GM18519 (cell line): ENCODE measurements around the gene PUM2.
"Not testable (repeated sequence)": the region's sequence is repeated elsewhere in the genome, so short reads cannot be mapped to it uniquely, and the experiment has no call there.

Experiments used
- ATAC-seq: cut with Tn5 transposase; IDR thresholded peaks from one replicate; pipeline ENCODE4 v1.9.1; 2021; ENCODE audit warnings: mild to moderate bottlenecking, moderate library complexity; ENCODE audit not compliant: unreplicated experiment, low FRiP score

Gene PUM2

DNA sequence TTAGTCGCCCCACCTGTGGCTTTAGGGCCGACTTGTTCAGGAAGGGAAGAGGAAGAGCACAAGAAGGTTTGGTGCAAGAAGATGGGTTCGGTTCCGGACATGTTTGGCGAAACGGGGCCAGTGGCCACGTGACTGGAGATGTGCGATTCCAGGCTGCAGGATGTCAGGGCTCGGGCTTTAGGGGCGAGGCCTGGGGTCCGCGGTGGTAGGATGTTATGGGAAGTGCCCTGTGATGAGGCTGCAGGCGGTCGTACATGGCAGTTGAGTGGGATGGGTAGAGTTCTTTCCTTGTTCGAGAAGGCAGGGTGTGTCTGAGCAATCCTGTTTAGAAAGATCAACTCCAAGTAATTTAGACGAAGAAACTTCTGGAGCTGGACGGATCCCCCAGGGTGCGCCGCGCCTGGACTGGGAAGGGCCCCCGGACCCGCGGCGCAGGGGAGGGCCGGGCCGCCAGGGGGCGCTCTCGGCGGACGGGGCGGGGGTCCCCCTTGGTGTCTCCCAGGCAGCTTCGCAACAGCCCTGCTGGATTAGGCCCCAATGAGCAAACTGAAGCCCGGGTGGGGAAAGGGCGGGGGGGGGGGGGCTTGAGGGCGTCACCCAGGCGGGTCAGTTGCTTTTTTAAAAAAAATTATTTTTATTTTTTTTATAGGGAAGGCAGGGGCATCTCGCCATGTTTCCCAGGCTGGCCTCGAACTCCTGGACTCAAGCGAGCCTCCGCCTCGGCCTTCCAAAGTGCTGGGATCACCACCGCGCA is 108.5 kb downstream of the PUM2 start:
- no peak for ATAC-seq

DNA sequence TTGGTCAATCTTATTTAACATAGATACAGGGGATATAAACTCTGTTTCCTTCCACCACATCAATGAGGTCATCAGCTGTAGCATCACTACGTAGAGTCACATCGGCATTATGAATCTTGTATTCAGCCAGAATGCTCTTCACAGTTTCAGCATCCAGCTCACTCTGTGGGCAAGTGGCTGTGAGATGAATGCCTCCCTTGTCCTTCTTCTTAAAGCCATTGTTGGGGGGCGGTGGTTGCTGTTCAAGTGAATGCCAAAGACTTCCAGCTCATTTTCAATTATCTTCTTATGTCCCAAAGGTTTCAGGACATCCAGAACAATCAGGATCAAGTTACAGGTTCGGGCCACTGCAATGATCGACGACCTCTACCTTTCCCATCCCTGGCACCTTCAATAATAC is 110.4 kb downstream of the PUM2 start:
- ATAC-seq = not testable (repeated sequence)

DNA sequence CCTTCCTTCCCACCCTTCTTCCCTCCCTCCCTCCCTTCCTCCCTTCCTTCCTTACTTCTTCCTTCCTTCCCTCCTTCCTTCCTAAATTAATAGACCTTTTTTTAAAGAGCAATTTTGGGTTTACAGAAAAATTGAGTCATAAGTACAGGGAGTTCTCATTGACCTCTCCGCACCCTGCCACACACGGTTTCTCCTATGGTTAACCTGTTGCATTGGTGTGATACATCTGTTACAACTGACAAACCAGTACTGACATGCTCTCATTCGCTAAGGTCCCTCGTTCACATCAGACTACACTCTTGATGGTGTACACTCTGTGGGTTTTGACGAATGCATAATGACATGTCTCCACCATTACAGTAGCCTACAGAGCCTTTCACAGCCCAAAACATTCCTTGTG is 114.1 kb downstream of the PUM2 start:
- no peak for ATAC-seq

DNA sequence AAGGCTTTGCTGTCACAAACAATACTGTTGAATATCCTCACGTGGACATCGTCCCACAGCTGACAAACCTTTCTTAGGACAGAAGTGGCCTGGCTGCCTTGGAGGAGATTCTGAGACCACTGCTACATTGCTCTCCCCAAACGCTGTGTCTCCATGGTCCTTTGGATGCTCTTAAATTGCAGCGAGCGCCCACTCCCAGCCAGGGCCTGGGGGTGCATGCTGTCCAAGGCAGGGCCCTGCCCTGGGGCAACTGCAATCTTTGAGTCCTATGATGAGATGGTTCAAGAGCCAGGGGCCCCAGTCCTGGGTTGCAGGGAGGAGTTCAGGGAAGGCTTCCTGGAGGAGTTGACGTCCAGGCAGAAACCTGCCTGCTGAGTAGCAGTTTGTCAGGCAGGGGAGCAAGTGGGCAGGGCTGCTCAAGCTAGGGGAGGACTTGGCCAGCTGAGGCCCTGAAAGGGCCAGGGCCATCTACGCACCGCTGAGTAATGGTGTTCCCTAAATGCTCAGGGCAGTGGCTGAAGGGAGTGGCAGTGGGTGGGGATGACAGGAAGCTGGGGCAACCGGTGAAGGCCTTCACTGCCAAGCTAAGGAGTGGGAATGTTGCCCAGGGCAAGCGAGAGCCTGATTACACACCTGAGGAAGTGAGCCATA is 114.9 kb downstream of the PUM2 start:
- no peak for ATAC-seq

DNA sequence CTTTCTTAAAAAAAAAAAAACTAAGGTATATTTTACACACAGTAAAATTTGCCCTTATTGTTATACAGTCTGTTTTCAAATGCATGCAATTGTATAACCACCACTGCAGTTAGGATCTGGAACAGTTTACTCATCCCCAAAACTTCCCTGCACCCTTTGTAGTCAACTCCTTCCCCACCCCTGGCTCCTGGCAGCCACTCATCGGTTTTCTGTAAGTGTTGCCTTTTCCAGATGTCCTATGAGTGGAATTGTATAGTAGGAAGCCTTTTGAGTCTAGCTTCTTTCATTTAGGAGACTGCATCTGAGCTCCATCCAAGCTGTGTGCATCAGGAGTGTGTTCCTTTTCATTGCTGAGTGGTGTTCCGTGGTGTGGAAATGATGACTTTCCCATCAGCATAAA is 116.0 kb downstream of the PUM2 start:
- not testable (repeated sequence) for ATAC-seq

DNA sequence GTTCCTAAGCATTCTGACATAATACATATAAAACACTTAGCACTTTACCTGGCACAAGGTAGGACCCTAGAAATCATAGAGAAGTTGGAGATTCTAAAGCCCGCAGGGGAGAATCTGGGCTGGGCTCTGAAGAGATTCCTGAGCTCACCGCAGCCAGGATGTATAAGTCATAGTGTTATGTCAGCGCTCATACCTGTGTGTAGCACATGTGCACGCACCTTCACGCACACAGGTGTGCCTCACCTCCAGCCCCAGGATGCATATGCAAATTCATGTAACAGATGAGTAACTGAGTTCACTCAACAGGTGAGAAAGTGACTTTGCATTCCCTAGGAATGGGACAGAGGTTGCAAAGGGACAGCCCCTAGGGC is 117.8 kb downstream of the PUM2 start:
- ATAC-seq = no peak

DNA sequence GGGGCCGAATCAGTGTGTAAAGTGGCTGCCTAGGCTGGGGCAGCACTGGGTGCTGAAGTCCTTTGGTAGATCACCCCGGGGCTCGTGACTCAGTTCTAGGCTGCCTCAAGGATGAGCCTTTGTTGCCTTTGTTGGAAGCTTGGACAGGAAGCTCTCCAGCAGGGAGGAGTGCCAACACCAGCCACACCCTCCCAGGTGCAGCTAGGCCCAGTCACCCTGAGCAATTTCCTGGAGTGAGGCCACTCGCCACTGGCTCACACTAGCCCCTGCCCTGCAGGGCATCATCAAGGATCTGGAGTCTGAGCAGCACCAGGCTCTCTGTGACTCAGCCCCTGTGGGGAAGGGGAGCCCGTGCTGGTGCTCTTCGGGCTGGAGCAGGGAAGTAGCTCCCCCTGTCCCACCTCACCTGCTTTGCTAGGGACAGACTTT is 119.0 kb downstream of the PUM2 start:
- ATAC-seq = no peak

DNA sequence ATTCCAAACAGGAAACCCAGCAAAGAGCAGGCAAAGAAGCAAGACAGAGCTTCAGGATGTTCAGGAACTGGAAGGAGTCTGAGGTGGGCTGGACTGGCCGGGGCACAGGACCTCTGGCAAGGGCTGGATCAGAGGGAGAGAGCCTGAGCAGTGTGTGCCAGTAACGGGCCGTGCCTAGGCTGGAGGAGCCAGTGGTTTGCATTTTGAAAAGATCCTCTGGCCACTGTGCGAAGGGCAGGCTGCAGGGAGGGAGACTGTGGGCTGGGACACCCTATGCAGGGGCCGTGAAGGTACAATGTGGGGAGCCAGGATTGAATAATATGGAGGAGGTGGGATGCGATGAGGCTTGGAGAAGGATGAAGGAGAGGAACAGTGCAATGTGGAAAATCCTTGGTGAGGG is 119.5 kb downstream of the PUM2 start:
- no peak for ATAC-seq

DNA sequence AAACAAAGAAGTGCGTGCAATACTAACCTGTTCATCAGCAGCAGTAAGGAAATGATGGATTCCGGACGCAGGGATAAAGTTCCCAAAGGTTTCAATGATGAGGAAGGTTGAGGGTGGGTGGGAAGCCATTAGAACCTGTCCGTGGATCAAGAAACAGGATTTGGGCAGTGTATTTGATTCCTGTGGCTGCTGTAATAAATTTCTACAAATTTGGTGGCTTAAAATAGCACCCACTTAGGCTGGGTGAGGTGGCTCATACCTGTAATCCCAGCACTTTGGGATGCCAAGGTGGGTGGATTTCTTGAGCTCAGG is 120.6 kb downstream of the PUM2 start:
- no peak for ATAC-seq

DNA sequence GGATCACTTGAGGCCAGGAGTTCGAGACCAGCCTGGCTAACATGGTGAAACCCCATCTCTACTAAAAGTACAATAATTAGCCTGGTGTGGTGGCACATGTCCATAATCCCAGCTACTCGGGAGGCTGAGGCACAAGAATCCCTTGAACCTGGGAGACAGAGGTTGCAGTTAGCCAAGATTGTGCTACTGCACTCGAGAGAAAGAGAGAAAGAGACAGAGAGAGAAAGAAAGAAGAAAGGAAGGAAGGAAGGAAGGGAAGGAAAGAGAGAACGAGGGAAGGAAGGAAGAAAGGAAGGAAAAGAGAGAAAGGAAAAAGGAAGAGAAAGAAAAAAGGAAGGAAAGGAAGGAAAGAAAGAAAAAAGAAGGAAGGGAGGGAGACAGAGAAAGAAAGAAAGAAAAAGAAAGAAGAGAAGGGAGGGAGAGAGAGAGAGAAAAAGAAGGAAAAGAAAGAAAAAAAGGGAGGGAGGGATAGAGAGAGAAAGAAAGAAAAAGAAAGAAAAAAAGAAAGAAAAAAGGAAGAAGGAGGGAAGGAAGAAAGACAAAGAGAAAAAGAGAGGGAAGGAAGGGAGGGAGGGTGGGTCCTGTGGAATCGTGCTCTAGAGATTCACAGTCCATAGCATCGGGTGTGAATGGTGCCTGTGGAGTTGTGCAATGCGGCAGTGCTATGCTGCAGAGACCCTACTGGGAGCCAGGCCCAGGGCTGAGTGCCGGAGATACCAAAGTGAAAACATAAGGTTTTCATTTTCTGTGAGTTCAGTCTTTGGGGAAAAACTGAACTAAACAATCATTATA is 121.1 kb downstream of the PUM2 start:
- no peak for ATAC-seq

DNA sequence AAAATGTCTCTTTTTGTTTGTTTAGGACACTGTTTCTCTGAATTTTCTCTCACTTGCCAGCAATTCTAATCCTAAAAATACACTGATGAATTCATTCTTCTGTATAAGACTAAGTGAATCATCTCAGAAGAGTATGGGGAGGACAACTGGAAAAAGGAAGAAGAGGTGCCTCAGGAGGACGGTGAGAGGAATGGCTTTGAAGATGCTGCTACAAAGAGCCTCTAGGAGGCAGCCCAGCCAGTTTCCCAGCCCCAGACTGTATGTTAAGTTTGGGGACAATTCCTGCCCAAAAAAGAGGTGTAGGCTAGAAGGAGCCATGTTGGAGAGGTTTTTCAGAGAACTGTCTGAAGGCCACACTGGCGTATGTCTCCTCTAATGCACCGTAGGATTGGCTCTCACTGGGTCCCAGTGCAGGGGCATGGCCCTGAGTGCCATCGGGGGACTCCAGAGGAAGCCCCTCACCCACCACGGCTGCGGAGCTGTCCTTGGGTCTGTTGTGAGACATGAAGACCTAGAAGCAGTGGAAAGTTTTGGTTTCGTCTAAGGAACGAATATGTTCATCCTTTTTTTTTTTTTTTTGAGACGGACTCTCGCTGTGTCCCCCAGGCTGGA is 122.6 kb downstream of the PUM2 start:
- ATAC-seq = no peak

DNA sequence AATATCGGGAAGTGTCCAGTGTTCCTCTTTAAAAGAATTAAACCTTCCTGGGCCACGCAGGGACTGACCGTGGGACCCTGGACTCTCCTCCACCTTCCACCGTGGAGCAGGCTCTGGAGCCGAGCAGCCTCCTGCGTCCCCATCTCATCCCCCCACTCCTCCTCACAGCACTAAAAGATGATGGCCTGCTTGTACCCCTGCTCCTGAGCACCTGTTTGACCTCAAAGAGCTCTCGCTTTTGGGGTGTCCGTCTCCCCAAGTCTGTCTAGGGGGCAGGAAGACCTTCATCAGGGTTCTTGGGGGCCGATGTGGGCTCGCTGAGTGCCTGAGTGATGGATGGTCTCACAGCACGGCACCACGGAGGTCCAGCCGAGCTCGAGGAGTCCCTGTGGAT is 124.5 kb downstream of the PUM2 start:
- no peak for ATAC-seq

DNA sequence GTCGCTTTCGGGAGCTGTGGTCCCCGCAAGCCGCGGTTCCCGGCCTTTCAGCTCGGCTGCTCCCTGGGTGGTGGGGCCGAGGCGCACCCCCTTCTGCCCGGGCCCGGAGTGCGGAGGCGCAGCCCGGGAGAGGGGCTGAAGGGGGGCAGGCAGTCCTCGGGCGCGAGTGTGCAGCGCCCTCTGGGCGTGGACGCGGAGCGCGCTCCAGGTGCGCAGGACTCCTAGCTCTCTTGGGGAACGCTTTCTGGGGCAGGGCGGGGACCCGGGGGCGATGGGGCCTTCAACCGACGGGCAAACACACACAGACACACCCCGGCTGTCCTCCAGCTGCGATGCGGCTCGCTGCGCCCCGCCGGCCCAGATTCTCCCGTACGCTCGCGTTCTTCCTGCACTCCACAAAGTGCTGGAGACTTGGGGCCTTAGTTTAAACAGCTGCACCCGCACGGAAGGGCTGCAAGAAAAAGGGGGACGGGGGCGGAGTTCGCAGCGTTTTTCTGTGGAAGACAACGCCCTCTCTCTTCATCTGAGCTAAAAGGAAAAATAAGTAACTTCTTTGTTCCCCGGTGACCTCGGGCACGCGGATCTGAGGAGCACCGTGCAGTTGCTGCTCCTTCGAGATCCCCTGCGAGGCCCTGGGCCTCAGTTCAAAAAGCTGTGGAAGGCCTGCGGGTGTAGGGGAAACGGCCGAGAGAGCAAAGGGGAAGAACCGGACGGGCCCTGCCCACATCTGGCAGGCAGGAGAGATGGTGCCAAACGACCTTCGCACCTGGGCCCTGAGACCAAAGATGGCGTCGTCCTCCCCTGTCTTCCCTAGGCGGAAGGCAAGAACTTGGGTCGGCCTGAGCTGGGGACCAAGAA is 125.1 kb downstream of the PUM2 start:
- ATAC-seq = no peak

DNA sequence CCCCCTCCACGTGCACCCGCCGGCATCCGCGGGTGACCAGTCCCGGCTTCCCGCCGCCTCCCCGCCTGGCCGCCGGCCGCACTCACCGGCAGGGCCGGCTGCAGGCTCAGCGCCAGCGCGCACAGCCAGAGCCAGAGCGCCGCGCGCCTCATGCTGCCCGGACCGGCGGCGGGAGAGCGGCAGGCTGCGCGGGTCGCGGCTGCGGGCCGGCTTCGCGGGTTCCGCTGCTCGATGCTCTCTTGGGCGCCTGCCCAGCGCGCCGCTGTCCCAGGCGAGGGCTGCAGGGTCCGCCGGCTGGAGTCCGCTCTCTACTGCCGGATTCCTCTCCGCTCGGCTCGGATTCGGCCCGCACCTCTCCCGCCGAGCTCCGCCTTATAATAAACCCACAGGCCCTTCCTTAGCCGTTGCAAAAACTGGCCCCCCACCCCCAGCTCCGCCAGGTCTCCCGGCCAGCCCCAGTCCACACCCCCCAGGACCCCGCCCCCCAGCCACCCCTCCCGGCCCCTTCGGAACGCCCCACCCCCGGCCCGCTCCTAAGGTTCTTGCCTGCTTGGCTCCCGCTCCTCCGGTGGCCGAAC is 125.8 kb downstream of the PUM2 start, which contains the start of gene SDC1:
SDC1 (minus strand) TSS at position 415 of the 578 bp plus-strand sequence; CDS start at position 152, 263 bp downstream.
- no peak for ATAC-seq

DNA sequence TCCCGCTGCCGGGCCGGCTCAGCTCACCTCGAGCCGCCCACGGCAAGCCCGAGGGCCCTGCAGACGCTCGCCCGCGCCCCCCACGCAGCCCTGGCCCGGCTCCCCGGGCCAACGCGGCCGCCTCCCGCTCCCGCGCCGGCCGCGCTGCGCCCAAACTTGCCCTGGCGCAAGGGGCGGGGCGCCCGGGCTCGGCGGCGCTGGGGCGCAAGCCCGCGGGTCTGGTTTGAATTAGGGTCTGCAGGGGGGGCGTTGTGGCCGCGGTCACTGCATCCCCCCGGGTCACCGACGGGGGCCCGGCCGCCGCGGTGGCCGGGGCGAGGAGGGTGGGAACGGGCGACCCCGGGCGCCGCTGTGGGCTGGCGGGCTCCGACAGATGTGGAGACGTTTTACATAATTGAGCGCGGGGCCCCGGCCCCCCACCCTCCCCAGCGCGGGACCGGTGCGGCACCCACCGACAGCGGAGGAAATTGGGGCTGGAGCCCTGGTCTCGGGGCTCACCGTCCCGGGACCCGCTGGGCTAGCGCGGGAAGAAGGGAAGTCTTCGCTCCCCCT is 126.4 kb downstream of the PUM2 start:
- ATAC-seq = no peak

DNA sequence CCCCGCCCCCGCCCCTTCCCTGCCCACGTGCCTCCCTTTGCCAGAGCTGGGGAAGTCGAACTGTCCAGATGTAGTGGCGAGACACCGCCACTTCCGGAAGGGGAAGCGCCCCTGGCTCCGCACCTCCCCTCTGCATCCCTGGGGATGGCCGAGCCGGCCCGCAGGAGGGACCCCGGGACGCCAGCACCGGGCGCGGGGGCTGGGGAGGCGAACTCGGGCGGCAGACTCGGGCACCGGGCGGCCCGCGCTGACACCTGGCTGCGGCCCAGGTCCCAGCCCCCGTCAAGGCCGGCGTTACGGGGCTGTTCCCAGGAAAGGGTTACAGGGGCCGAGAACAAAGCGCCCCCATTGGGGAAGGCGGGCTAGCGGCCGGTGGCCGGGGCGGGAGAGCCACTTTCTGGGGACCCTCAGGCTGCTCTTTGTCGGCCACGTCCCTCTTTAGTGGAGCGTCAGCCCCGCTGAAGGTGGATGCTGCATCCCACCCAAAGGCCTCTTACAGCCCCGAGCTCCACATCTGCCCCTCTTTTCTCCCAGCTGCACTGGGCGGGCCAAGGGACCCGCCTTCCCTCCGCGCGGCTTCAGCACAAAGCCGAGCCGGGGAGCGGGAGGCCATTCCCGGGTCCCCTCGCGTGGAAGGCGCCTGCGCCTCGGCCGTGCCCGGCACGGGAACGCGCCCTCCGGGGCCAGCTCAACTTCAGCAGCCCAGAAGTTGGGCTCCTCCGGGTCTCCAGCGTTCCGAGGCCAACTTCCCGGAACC is 127.1 kb downstream of the PUM2 start:
- no peak for ATAC-seq

DNA sequence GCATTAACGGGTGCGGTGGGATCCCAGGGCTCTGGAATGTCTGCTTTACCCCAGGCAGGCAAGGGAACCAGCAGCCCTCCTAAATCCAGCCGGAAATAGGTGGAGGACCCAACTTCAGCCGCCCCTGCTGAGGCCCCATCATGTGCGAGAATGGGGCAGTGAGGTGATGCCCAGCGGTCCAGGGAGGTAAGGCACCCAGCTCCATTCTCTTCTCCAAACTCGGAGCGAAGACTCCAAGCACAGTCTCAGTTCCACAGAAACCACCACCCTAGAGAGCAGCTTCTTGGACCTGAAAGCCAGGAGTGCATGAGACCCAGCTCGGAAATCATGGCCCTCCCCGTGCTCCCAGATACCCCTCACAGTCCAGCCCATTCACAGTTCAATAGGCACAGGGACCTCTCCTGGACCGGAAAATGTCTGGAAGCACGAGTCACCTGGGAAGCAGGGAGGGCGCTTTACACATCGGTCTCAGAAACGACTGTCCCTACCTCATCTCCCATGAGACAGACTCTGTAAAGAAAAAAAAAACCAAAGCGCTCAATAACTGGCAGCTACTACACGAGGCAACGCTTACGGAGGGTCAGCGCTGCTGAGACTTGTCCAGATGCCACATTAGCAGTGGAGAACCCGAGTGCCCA is 127.8 kb downstream of the PUM2 start:
- ATAC-seq = no peak

DNA sequence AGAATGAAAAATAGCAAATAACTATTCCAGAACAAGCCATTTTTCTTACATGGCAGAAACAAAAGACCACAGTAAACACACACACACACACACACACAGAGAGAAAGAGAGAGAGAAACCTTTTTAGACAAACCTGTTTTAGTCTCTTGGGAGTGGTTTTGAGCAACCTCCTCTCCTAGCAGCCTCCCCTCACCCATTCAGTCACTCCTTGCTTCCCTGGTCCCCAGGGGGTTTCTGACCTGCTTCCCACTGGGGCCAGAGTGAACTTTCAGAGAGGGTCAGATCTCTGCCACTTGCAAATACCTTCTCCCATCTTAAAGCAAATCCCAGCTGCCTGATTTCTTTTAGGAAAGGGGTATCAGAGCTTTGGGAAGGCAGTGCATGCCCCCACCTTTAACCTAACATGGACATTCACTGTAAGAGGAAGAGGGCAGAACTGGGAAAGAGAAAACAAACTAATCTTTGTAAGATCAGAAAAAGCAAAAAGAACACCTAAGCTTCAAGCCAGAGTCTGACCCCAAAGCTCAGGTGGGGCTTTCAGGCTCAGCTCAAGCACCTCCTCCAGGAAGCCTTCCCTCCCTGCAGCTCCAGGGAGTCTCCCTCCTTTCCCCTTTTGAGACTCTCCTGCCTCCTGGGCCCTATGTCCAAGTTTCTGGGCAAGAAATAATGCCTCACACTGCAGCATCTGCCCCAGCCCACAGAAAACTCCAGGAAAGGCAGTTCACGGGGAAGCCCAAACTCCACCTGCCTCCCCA is 128.5 kb downstream of the PUM2 start:
- ATAC-seq = no peak
